ENCODE data around the gene RPL9.
"Not testable (repeated sequence)": the region's sequence is repeated elsewhere in the genome, so short reads cannot be mapped to it uniquely, and the experiment has no call there.

The RPL9 gene

DNA sequence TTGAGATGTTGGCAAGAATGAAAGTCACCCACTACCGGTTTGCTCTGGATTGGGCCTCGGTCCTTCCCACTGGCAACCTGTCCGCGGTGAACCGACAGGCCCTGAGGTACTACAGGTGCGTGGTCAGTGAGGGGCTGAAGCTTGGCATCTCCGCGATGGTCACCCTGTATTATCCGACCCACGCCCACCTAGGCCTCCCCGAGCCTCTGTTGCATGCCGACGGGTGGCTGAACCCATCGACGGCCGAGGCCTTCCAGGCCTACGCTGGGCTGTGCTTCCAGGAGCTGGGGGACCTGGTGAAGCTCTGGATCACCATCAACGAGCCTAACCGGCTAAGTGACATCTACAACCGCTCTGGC lies 12.3 kb downstream of the RPL9 start:
- Histone ChIP-seq H3K27ac (ENCODE audit: low read depth, low read length) (peak overlapping the region; percentile 22; the same call in 1 of the 2 replicates), H3K9me3 (ENCODE audit: insufficient read depth, low read depth, low read length) (no peaks in the 10 kb centered on the region), H3K9ac (ENCODE audit: low read depth, low read length) (0 out of 2 replicates have a peak overlapping the region, but pooled peaks have one; percentile 41), H3K36me3 (ENCODE audit: insufficient read depth, low read length) (peaks cover 20% of the 10 kb centered on the region), H3K27me3 (ENCODE audit: insufficient read depth, low read length) (no peaks in the 10 kb centered on the region), H3K4me3 (ENCODE audit: low read length) (peak overlapping the region; percentile 46), H3K4me1 (ENCODE audit: insufficient read depth, low read length) (no peaks in the 10 kb centered on the region)
- WGBS: 95% methylated on average over 20 of the region's 20 CpGs

DNA sequence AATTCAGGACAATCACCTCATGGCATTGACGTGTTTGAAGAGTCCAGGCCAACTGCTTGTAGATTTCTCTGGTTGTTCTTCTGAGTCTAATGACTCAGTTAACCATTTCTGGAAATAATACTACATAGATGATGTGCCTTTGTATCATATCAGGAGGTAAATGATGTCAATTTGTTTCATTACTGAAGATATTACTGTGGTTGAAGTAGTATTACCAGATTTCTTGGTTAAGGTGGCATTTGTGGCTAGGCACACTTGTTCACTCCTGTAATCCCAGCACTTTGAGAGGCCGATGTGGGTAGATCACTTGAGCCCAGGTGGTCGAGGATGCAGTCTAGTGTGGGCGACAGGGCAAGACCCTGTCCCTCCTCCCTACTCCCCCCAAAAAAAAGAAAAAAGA lies 15.7 kb downstream of the RPL9 start:
- WGBS: 90% methylated on average over 3 of the region's 4 CpGs

DNA sequence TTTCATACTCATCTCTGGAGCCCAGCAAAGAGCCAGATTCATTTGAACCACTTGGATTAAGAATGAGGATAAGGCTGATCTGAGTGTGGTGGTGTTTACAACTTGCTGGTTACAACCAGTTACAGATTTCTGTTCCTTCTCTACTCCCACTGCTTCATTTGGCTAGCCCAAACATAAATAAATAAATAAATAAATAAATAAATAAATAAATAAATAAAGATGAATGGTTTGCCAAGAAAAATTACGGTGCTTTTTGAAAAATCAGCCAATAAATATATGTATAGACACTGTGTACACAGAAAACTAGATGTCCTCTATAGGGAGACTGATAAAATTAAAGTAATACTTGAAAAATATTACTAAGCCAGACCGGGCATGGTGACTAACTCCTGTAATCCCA lies 17.1 kb downstream of the RPL9 start:
- H3K36me3 ChIP-seq (ENCODE audit: insufficient read depth, low read length): no peaks in the 10 kb centered on the region
- no peak overlapping the region for H3K4me3 ChIP-seq (ENCODE audit: low read length)
- H3K4me1 ChIP-seq (ENCODE audit: insufficient read depth, low read length): no peaks in the 10 kb centered on the region
- no peak overlapping the region for H3K9ac ChIP-seq (ENCODE audit: low read depth, low read length)
- 69% methylated on average over 1 of the region's 2 CpGs for WGBS
- no peaks in the 10 kb centered on the region for H3K9me3 ChIP-seq (ENCODE audit: insufficient read depth, low read depth, low read length)
- no peak overlapping the region for H3K27ac ChIP-seq (ENCODE audit: low read depth, low read length)
- no peaks in the 10 kb centered on the region for H3K27me3 ChIP-seq (ENCODE audit: insufficient read depth, low read length)

More for the DNA sequence above, 15.7 kb downstream of the RPL9 start:
- no peaks in the 10 kb centered on the region for H3K27me3 ChIP-seq (ENCODE audit: insufficient read depth, low read length)
- H3K27ac ChIP-seq (ENCODE audit: low read depth, low read length): no peak overlapping the region
- H3K9ac ChIP-seq (ENCODE audit: low read depth, low read length): no peak overlapping the region
- no peaks in the 10 kb centered on the region for H3K4me1 ChIP-seq (ENCODE audit: insufficient read depth, low read length)
- no peak overlapping the region for H3K4me3 ChIP-seq (ENCODE audit: low read length)
- no peaks in the 10 kb centered on the region for H3K9me3 ChIP-seq (ENCODE audit: insufficient read depth, low read depth, low read length)
- H3K36me3 ChIP-seq (ENCODE audit: insufficient read depth, low read length): no peaks in the 10 kb centered on the region

DNA sequence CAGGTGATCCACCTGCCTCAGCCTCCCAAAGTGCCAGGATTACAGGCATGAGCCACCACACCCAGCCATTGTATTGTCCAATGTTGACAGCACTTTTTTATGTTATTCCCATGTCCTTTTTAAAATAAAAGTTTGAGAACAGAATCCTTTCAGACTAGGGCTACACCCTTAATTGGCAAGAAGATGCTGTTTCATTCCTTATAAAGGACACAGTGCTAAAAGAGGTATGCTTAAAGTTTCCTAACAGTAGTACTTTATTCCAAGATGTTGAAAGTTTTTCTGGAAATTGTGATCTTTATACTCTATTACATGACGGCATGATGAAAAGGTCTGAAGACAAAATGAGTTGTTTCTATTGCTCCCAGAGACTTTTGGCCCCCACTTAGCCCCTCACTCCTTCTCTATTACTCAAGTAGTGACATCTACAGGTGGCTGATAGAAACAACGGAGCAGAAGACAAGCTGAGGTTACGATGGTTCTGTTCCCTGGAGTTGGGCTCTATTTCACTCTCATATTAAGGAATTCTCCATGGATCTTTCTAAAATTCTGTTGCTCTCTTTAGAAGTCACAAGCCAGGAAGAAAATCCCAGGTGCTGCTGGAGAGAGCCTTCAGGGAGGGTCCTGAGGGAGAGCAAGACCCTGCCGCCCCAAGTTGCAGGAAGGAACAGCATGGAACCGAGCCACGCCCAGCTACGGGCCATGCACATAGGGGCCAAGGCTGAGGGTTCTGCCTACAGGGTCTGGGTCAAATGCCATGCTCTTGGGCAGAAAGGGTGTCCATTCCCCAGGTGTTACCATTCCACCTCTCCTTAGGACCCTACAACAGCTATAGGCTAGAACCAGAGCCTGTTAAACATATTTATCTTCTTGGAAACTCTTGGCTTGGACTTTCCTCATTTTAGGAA lies 22.8 kb downstream of the RPL9 start:
- 73% methylated on average over 6 of the region's 7 CpGs for WGBS

DNA sequence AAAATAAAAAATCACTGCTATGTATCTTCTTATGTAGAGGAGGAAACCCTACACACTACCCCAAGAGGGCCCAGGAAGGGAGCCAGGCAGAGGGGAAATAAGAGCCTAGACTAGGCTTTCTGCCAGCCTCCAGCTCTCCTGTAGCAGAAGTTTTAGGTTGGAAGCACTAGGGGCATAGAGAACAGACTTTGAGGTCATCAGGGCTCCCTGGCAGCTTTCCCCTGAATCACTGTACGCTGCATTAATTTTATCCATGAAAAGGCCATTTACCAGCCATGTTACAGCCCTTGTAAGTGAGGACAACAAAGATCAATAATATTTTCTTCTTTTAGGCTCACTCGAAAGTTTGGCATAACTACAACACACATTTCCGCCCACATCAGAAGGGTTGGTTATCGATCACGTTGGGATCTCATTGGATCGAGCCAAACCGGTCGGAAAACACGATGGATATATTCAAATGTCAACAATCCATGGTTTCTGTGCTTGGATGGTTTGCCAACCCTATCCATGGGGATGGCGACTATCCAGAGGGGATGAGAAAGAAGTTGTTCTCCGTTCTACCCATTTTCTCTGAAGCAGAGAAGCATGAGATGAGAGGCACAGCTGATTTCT lies 24.7 kb downstream of the RPL9 start:
- Histone ChIP-seq H3K9ac (ENCODE audit: low read depth, low read length) (no peak overlapping the region), H3K9me3 (ENCODE audit: insufficient read depth, low read depth, low read length) (no peaks in the 10 kb centered on the region), H3K4me1 (ENCODE audit: insufficient read depth, low read length) (no peaks in the 10 kb centered on the region), H3K4me3 (ENCODE audit: low read length) (no peak overlapping the region), H3K27me3 (ENCODE audit: insufficient read depth, low read length) (no peaks in the 10 kb centered on the region), H3K36me3 (ENCODE audit: insufficient read depth, low read length) (no peaks in the 10 kb centered on the region), H3K27ac (ENCODE audit: low read depth, low read length) (no peak overlapping the region)
- 95% methylated on average over 11 of the region's 11 CpGs for WGBS

More for the DNA sequence above, 22.8 kb downstream of the RPL9 start:
- Histone ChIP-seq H3K36me3 (ENCODE audit: insufficient read depth, low read length) (no peaks in the 10 kb centered on the region), H3K9ac (ENCODE audit: low read depth, low read length) (no peak overlapping the region), H3K27me3 (ENCODE audit: insufficient read depth, low read length) (no peaks in the 10 kb centered on the region), H3K27ac (ENCODE audit: low read depth, low read length) (no peak overlapping the region), H3K4me1 (ENCODE audit: insufficient read depth, low read length) (no peaks in the 10 kb centered on the region), H3K9me3 (ENCODE audit: insufficient read depth, low read depth, low read length) (no peaks in the 10 kb centered on the region), H3K4me3 (ENCODE audit: low read length) (no peak overlapping the region)

DNA sequence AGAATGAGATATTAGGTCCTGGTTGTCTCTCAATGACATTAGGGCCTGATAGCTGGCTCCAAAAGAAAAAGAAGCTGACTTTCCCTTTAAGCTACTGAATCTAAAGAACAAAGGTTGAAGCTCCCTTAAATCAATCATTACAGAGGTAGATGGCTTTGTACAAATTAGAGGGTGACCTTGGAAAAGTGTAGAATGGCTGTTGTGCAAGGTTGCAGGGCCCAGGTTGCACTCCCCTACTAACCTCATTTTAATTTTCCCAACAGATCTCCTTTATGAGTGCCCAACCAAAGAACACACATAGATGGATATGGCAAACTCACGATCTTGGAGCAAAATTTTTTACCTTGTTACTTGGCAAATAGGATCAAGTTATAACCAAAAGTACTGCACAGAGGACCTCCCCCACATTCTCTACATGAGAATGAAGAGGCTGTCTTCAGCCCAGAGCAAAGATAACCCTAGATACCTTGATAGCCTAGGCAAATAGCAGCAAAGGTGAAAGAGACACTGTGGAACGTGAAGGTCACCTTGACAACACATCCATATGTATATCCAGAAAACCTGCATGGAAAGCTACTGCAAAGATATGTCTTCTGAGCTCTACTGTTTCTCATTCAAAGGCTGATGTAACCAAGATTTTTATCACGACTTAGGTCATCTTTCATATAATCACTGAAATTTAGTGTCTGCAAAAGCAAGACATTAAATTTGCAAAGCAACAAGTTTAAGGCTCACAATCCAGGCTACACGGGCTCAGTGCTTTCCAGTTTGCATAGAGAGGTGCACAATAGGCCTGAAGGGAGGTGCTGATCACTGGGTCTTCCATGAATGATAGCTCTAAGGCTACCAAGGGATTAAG lies 29.0 kb downstream of the RPL9 start:
- Histone ChIP-seq H3K9ac (ENCODE audit: low read depth, low read length) (no peak overlapping the region), H3K9me3 (ENCODE audit: insufficient read depth, low read depth, low read length) (no peaks in the 10 kb centered on the region), H3K27ac (ENCODE audit: low read depth, low read length) (no peak overlapping the region), H3K36me3 (ENCODE audit: insufficient read depth, low read length) (no peaks in the 10 kb centered on the region), H3K27me3 (ENCODE audit: insufficient read depth, low read length) (no peaks in the 10 kb centered on the region), H3K4me3 (ENCODE audit: low read length) (no peak overlapping the region), H3K4me1 (ENCODE audit: insufficient read depth, low read length) (no peaks in the 10 kb centered on the region)
- 84% methylated on average over 4 of the region's 4 CpGs for WGBS

DNA sequence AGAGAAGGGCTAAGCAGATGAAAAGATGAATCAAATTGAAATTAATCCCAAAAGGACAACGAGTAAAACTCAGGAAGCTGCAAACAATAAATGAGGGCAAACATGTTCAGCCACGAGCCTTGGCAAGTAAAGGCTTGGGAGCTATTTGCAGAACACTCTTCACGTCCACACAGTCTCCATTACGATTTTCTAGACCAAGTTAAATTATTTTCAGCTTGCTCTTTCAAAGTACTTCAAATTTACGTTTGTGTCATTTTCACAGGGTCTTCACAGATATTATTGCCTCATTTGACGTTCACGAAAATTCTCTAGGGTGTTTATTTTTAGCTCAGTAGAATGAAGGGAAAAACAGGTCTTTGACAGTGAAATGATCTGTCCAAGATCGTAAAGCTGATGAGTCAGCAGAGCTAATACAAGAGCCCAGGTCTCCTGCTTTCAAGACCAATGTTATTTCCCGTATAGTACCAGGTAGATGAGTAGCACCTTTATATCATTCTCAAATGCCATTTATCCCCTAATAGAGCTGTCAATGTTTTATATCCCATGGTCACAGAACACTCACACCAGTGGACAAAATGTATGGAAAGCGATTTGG lies 31.1 kb downstream of the RPL9 start:
- Histone ChIP-seq H3K9ac (ENCODE audit: low read depth, low read length) (no peak overlapping the region), H3K27me3 (ENCODE audit: insufficient read depth, low read length) (no peaks in the 10 kb centered on the region), H3K27ac (ENCODE audit: low read depth, low read length) (no peak overlapping the region), H3K4me3 (ENCODE audit: low read length) (no peak overlapping the region), H3K4me1 (ENCODE audit: insufficient read depth, low read length) (no peaks in the 10 kb centered on the region), H3K36me3 (ENCODE audit: insufficient read depth, low read length) (no peaks in the 10 kb centered on the region), H3K9me3 (ENCODE audit: insufficient read depth, low read depth, low read length) (no peaks in the 10 kb centered on the region)
- WGBS: 90% methylated on average over 10 of the region's 10 CpGs

DNA sequence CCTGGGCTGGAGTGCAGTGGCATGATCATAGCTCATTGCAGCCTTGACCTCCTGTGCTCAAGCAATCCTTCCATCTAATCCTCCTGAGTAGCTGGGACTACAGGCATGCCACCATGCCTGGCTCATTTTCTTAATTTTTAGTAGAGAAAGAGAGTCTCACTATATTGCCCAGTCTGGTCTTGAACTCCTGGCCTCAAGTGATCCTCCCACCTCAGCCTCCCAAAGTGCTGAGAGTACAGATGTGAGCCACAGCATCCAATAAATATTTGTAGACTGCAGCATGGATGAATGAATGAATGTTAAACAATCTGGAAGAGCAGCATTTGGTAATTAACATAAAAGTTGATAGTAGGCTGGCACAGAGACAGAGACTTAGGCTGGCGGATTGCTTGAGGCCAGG lies 32.0 kb downstream of the RPL9 start:
- Histone ChIP-seq H3K4me3 (ENCODE audit: low read length) (no peak overlapping the region), H3K4me1 (ENCODE audit: insufficient read depth, low read length) (no peaks in the 10 kb centered on the region), H3K36me3 (ENCODE audit: insufficient read depth, low read length) (no peaks in the 10 kb centered on the region), H3K27ac (ENCODE audit: low read depth, low read length) (no peak overlapping the region), H3K27me3 (ENCODE audit: insufficient read depth, low read length) (no peaks in the 10 kb centered on the region), H3K9me3 (ENCODE audit: insufficient read depth, low read depth, low read length) (no peaks in the 10 kb centered on the region), H3K9ac (ENCODE audit: low read depth, low read length) (no peak overlapping the region)
- WGBS: 94% methylated on average over 1 of the region's 1 CpG

DNA sequence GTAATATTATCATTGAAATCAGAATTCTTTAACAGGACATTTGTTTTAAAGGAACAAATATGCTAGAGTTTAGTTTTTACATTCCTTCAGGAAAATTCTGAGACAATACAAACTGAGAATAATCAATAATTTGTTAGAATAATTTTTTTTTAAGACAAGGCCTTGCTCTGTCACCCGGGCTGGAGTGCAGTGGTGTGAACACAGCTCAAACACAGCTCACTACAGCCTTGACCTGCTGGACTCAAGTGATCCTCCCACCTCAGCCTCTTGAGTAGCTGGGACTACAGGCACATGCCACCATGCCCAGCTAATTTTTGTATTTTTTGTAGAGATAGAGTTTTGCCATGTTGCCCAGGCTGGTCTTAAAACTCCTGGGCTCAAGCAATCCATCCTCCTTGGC lies 33.4 kb downstream of the RPL9 start:
- H3K9me3 ChIP-seq (ENCODE audit: insufficient read depth, low read depth, low read length); H3K9ac ChIP-seq (ENCODE audit: low read depth, low read length); H3K36me3 ChIP-seq (ENCODE audit: insufficient read depth, low read length); H3K27me3 ChIP-seq (ENCODE audit: insufficient read depth, low read length); H3K4me3 ChIP-seq (ENCODE audit: low read length); H3K27ac ChIP-seq (ENCODE audit: low read depth, low read length); H3K4me1 ChIP-seq (ENCODE audit: insufficient read depth, low read length): not testable (repeated sequence)
- WGBS: 92% methylated on average over 1 of the region's 1 CpG

DNA sequence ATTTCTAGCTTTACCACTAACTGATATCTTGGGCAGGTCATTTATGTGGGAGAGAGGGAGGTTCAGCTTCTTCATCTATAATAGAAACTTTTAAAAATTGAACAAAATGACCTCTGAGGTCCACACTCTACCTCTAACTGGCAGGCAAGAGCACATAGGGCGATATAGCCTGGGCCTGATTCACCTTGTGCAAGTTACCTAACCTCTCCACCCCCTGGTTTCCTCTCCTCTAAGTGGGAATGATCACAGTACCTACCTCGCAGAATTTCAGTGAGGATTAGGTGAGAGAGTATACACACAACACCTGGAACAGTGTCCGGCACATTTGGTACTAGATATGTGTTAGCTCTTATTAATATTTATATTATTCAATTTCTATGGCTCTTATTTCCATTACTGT lies 36.5 kb downstream of the RPL9 start:
- Histone ChIP-seq H3K9ac (ENCODE audit: low read depth, low read length) (no peak overlapping the region), H3K27me3 (ENCODE audit: insufficient read depth, low read length) (no peaks in the 10 kb centered on the region), H3K4me1 (ENCODE audit: insufficient read depth, low read length) (no peaks in the 10 kb centered on the region), H3K4me3 (ENCODE audit: low read length) (no peak overlapping the region), H3K9me3 (ENCODE audit: insufficient read depth, low read depth, low read length) (no peaks in the 10 kb centered on the region), H3K36me3 (ENCODE audit: insufficient read depth, low read length) (no peaks in the 10 kb centered on the region), H3K27ac (ENCODE audit: low read depth, low read length) (no peak overlapping the region)
- WGBS: 94% methylated on average over 1 of the region's 3 CpGs

Data from HUES64 (cell line).